ENCODE data around the gene DOCK2. TPM values are rescaled to one million over a fixed set of nuclear protein-coding genes. Genes with fewer than 3 reads are reported as not detected.
"Not testable (repeated sequence)": the region's sequence is repeated elsewhere in the genome, so short reads cannot be mapped to it uniquely, and the experiment has no call there.

The DOCK2 gene
- total and polyA plus RNA-seq, 2 experiments from 2014 or later, result 6.5 to 10.4 TPM

- no peaks in the 10 kb centered on the region for H3K27me3 ChIP-seq (replicated peaks; ENCODE audit: insufficient read depth)
- peak overlapping the region; percentile 91 for H3K27ac ChIP-seq
- peak overlapping the region; percentile 77 for H3K9ac ChIP-seq
- H3F3A ChIP-seq (ENCODE audit: insufficient read depth), result peaks cover 54% of the 10 kb centered on the region
- in situ Hi-C loops (cut with MboI), result no loop called here
- peak; percentile 85 for DNase-seq
- no peaks in the 10 kb centered on the region for H3K36me3 ChIP-seq (ENCODE audit: low read depth)
- peaks cover 49% of the 10 kb centered on the region for H3K4me1 ChIP-seq (ENCODE audit: insufficient read depth)
- H3K79me2 ChIP-seq (ENCODE audit: insufficient read depth), result peaks cover 85% of the 10 kb centered on the region
- H4K20me1 ChIP-seq (ENCODE audit: insufficient read depth), result no peaks in the 10 kb centered on the region
- H3K4me2 ChIP-seq (ENCODE audit: unreplicated experiment), result peak overlapping the region; percentile 58
- no peak overlapping the region for H2AFZ ChIP-seq
- TF ChIP-seq EZH2phosphoT487 (IDR thresholded peaks at IDR 0.05; ENCODE audit: insufficient read depth, low read depth) (no peak), EZH2 (IDR thresholded peaks at IDR 0.05; ENCODE audit: insufficient read depth, poor library complexity, severe bottlenecking) (no peak)
- no peaks in the 10 kb centered on the region for H3K9me2 ChIP-seq (ENCODE audit: insufficient read depth)
- WGBS, 2 experiments (ENCODE audit: low coverage in 1 of 2, low lambda C conversion rate in 2 of 2, missing lambda C conversion rate in 2 of 2), result 24 to 39% methylated on average over 5 of the region's 5 CpGs
- H3K4me3 ChIP-seq, result peak overlapping the region; percentile 31
- no peaks in the 10 kb centered on the region for H3K9me3 ChIP-seq (ENCODE audit: low read depth)
These were observed 309.7 kb downstream of the DOCK2 start for GRCh38 chr5:169946743-169947295.

- TF ChIP-seq EZH2 (IDR thresholded peaks at IDR 0.05; ENCODE audit: insufficient read depth, poor library complexity, severe bottlenecking) (no peak), EZH2phosphoT487 (IDR thresholded peaks at IDR 0.05; ENCODE audit: insufficient read depth, low read depth) (no peak)
- Histone ChIP-seq H3K9me3 (ENCODE audit: low read depth) (no peaks in the 10 kb centered on the region), H3F3A (ENCODE audit: insufficient read depth) (peaks cover 42% of the 10 kb centered on the region), H3K27ac (no peak overlapping the region), H3K79me2 (ENCODE audit: insufficient read depth) (peaks cover 85% of the 10 kb centered on the region), H3K4me2 (ENCODE audit: unreplicated experiment) (no peak overlapping the region), H2AFZ (no peak overlapping the region), H3K4me1 (ENCODE audit: insufficient read depth) (peaks cover 23% of the 10 kb centered on the region), H3K27me3 (replicated peaks; ENCODE audit: insufficient read depth) (no peaks in the 10 kb centered on the region), H3K9ac (no peak overlapping the region), H3K9me2 (ENCODE audit: insufficient read depth) (no peaks in the 10 kb centered on the region), H3K4me3 (no peak overlapping the region), H4K20me1 (ENCODE audit: insufficient read depth) (no peaks in the 10 kb centered on the region), H3K36me3 (ENCODE audit: low read depth) (no peaks in the 10 kb centered on the region)
- WGBS, 2 experiments (ENCODE audit: low coverage in 1 of 2, low lambda C conversion rate in 2 of 2, missing lambda C conversion rate in 2 of 2), result 70 to 71% methylated on average over 2 of the region's 2 CpGs
- in situ Hi-C loops (cut with MboI), result no loop called here
- DNase-seq, result no peak
These were observed 313.3 kb downstream of the DOCK2 start for GRCh38 chr5:169950333-169950732.

GRCh38 chr5:169953196-169953595 lies 316.1 kb downstream of the DOCK2 start:
- H3K9me3 ChIP-seq (ENCODE audit: low read depth); H3K4me1 ChIP-seq (ENCODE audit: insufficient read depth); H3K4me2 ChIP-seq (ENCODE audit: unreplicated experiment); H4K20me1 ChIP-seq (ENCODE audit: insufficient read depth); H3K9me2 ChIP-seq (ENCODE audit: insufficient read depth); H3K9ac ChIP-seq; H3K27ac ChIP-seq; H3K36me3 ChIP-seq (ENCODE audit: low read depth); in situ Hi-C loops (cut with MboI); H3K4me3 ChIP-seq; H2AFZ ChIP-seq; H3K27me3 ChIP-seq (replicated peaks; ENCODE audit: insufficient read depth): not testable (repeated sequence)
- DNase-seq, result peak; percentile 56
- Histone ChIP-seq H3K79me2 (ENCODE audit: insufficient read depth) (peaks cover 100% of the 10 kb centered on the region), H3F3A (ENCODE audit: insufficient read depth) (peaks cover 33% of the 10 kb centered on the region)
- WGBS, 2 experiments (ENCODE audit: low coverage in 1 of 2, low lambda C conversion rate in 2 of 2, missing lambda C conversion rate in 2 of 2), result 93 to 94% methylated on average over 2 to 4 of the region's 4 CpGs

- 81 to 83% methylated on average over 6 of the region's 6 CpGs for WGBS, 2 experiments (ENCODE audit: low coverage in 1 of 2, low lambda C conversion rate in 2 of 2, missing lambda C conversion rate in 2 of 2)
- H3K27ac ChIP-seq, result no peak overlapping the region
- H3K4me1 ChIP-seq (ENCODE audit: insufficient read depth), result peaks cover 7% of the 10 kb centered on the region; the same call in 1 of the 2 replicates
- H3K9me3 ChIP-seq (ENCODE audit: low read depth), result no peaks in the 10 kb centered on the region
- H3K79me2 ChIP-seq (ENCODE audit: insufficient read depth), result peaks cover 100% of the 10 kb centered on the region
- 0 out of 2 replicates have a peak, but pooled peaks cover 4% of the 10 kb centered on the region for H3K9me2 ChIP-seq (ENCODE audit: insufficient read depth)
- in situ Hi-C loops (cut with MboI), result no loop called here
- DNase-seq, result no peak
- H3K9ac ChIP-seq, result no peak overlapping the region
- no peak overlapping the region for H2AFZ ChIP-seq
- no peaks in the 10 kb centered on the region for H4K20me1 ChIP-seq (ENCODE audit: insufficient read depth)
- TF ChIP-seq EZH2 (IDR thresholded peaks at IDR 0.05; ENCODE audit: insufficient read depth, poor library complexity, severe bottlenecking) (no peak), EZH2phosphoT487 (IDR thresholded peaks at IDR 0.05; ENCODE audit: insufficient read depth, low read depth) (no peak)
- H3K4me2 ChIP-seq (ENCODE audit: unreplicated experiment), result no peak overlapping the region
- H3F3A ChIP-seq (ENCODE audit: insufficient read depth), result peaks cover 21% of the 10 kb centered on the region
- no peaks in the 10 kb centered on the region for H3K36me3 ChIP-seq (ENCODE audit: low read depth)
- no peak overlapping the region for H3K4me3 ChIP-seq
- no peaks in the 10 kb centered on the region for H3K27me3 ChIP-seq (replicated peaks; ENCODE audit: insufficient read depth)
These were observed 317.7 kb downstream of the DOCK2 start for GRCh38 chr5:169954786-169955185.

- Histone ChIP-seq H3K9me3 (ENCODE audit: low read depth) (no peaks in the 10 kb centered on the region), H3K9me2 (ENCODE audit: insufficient read depth) (0 out of 2 replicates have a peak, but pooled peaks cover 4% of the 10 kb centered on the region), H3K79me2 (ENCODE audit: insufficient read depth) (peaks cover 100% of the 10 kb centered on the region), H3K27me3 (replicated peaks; ENCODE audit: insufficient read depth) (no peaks in the 10 kb centered on the region), H3K4me1 (ENCODE audit: insufficient read depth) (peaks cover 7% of the 10 kb centered on the region), H3K4me2 (ENCODE audit: unreplicated experiment) (no peak overlapping the region), H2AFZ (no peak overlapping the region), H3F3A (ENCODE audit: insufficient read depth) (peaks cover 28% of the 10 kb centered on the region), H3K4me3 (no peak overlapping the region), H3K27ac (no peak overlapping the region), H4K20me1 (ENCODE audit: insufficient read depth) (no peaks in the 10 kb centered on the region), H3K9ac (no peak overlapping the region), H3K36me3 (ENCODE audit: low read depth) (peaks cover 8% of the 10 kb centered on the region; the same call in 1 of the 2 replicates)
- no peak for TF ChIP-seq EZH2 (IDR thresholded peaks at IDR 0.05; ENCODE audit: insufficient read depth, poor library complexity, severe bottlenecking)
- no peak for TF ChIP-seq EZH2phosphoT487 (IDR thresholded peaks at IDR 0.05; ENCODE audit: insufficient read depth, low read depth)
- 95 to 100% methylated on average over 3 of the region's 3 CpGs for WGBS, 2 experiments (ENCODE audit: low coverage in 1 of 2, low lambda C conversion rate in 2 of 2, missing lambda C conversion rate in 2 of 2)
- in situ Hi-C loops (cut with MboI), result no loop called here
- no peak for DNase-seq
These were observed 319.1 kb downstream of the DOCK2 start for GRCh38 chr5:169956126-169956525.
